Activated naive CD8-positive, alpha-beta T cell treated with anti-CD3 and anti-CD28 coated beads, Interleukin-2, amount 50 U/mL, for 24 hours (primary cell): ENCODE data around the gene BCAS2.

Experiments used
- ATAC-seq: fragments of 150-1000 bp; cut with Tn5 transposase; one replicate; pipeline ENCODE4 v1.10.0; 2021
- DNase-seq: peaks from one replicate; pipeline ENCODE4 v3.0.0; 2021
- H3K27ac Mint-ChIP-seq: one replicate; pipeline ENCODE4 v1.8.0; 2021; ENCODE audit warnings: mild to moderate bottlenecking, mixed read lengths
- H3K27me3 Mint-ChIP-seq: one replicate; pipeline ENCODE4 v1.8.0; 2021; ENCODE audit warnings: mixed read lengths
- H3K36me3 Mint-ChIP-seq: one replicate; pipeline ENCODE4 v1.8.0; 2021; ENCODE audit warnings: low read depth, mixed read lengths
- H3K4me1 Mint-ChIP-seq: one replicate; pipeline ENCODE4 v1.8.0; 2021; ENCODE audit warnings: mixed read lengths
- H3K4me3 Mint-ChIP-seq: one replicate; pipeline ENCODE4 v1.8.0; 2021; ENCODE audit warnings: mild to moderate bottlenecking, moderate library complexity, mixed read lengths
- H3K9me3 Mint-ChIP-seq: one replicate; pipeline ENCODE4 v1.8.0; 2021; ENCODE audit warnings: mixed read lengths

BCAS2 gene

GRCh38 chr1:114581335-114582287 is at the start of gene BCAS2:
TSS of gene BCAS2 (minus strand) at chr1:114581615. CDS start at chr1:114581591, 24 bp downstream.
- ATAC-seq (peak; percentile 99), DNase-seq (peak; percentile 93)
- peaks cover 2% of the 10 kb centered on the region for H3K27me3 Mint-ChIP-seq
- H3K27ac Mint-ChIP-seq = peak within 1 kb of the TSS; percentile 95
- H3K36me3 Mint-ChIP-seq = peaks cover 18% of the 10 kb centered on the region
- peaks cover 34% of the 10 kb centered on the region for H3K4me1 Mint-ChIP-seq
- H3K9me3 Mint-ChIP-seq = no peaks in the 10 kb centered on the region
- peak within 1 kb of the TSS; percentile 99 for H3K4me3 Mint-ChIP-seq

DNA sequence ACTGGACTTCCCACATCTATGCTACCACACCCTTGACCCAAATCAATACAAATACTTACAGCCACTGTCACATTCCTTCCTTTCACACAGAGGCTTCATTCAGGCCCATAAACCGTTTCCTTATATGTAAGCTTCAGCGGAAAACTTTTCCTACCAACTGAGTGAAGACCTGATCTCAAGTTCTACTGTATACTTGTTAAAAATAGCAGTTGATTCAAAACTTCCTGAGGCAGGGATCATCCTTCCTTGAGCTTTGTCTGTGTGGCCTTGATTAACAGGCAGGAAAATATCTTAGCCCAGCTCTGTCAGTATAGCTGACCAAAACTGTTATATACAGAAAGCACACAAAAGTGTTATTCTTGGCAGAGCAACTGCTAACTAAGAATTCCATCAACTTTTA is 45.7 kb upstream of the BCAS2 start:
- Mint-ChIP-seq H3K9me3 (peaks cover 12% of the 10 kb centered on the region), H3K4me3 (no peak overlapping the region), H3K27ac (no peak overlapping the region), H3K36me3 (no peaks in the 10 kb centered on the region), H3K4me1 (no peaks in the 10 kb centered on the region), H3K27me3 (peaks cover 19% of the 10 kb centered on the region)
- DNase-seq (no peak), ATAC-seq (no peak)

GRCh38 chr1:114623364-114623763 is 41.9 kb upstream of the BCAS2 start:
- H3K9me3 Mint-ChIP-seq = no peaks in the 10 kb centered on the region
- H3K4me1 Mint-ChIP-seq = no peaks in the 10 kb centered on the region
- DNase-seq (no peak), ATAC-seq (no peak)
- H3K27ac Mint-ChIP-seq = no peak overlapping the region
- H3K36me3 Mint-ChIP-seq = no peaks in the 10 kb centered on the region
- no peak overlapping the region for H3K4me3 Mint-ChIP-seq
- H3K27me3 Mint-ChIP-seq = no peaks in the 10 kb centered on the region

DNA sequence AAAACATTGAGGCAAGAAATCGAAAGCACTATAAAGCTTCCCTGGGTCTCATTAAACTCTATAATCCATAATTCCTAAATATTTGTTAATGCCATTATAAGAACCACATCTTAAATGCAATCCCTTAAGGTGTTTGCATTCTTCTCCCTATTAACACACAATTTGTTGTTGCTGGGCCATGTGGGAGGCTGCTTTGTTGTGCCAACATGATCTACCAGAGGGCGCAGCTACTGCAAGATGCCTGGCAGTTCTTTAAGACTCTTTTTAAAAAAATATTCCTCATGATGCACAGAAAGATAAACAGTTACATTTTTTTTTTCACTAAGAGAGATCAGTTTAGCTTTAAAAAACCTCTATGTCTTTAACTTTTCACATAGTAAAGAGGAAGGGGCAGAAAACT is 39.0 kb upstream of the BCAS2 start:
- H3K4me3 Mint-ChIP-seq = no peak overlapping the region
- no peak overlapping the region for H3K27ac Mint-ChIP-seq
- ATAC-seq = no peak
- no peaks in the 10 kb centered on the region for H3K36me3 Mint-ChIP-seq
- no peak for DNase-seq
- no peaks in the 10 kb centered on the region for H3K9me3 Mint-ChIP-seq
- no peaks in the 10 kb centered on the region for H3K4me1 Mint-ChIP-seq
- H3K27me3 Mint-ChIP-seq = peaks cover 2% of the 10 kb centered on the region

DNA sequence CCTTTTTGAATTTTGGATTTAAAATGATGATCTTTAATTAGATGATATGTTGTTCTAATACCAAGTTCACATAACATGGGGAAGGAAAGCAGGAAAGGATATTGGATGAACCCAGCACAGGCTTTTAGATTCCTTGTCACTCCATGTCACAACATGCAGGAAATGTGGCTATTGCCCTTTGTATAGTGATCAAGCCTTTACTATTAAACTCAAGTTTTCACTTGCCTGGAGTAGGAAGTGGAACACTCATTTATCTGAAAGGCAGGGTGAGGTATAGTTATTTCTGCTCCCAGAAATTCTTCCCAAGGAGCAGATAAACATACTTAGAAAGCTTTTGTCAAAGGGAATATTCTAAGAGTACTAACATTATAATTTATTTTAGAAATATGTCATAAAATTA is 37.2 kb upstream of the BCAS2 start:
- DNase-seq (no peak), ATAC-seq (no peak)
- no peak overlapping the region for H3K27ac Mint-ChIP-seq
- H3K4me3 Mint-ChIP-seq = no peak overlapping the region
- no peaks in the 10 kb centered on the region for H3K9me3 Mint-ChIP-seq
- H3K36me3 Mint-ChIP-seq = no peaks in the 10 kb centered on the region
- H3K27me3 Mint-ChIP-seq = peaks cover 2% of the 10 kb centered on the region
- no peaks in the 10 kb centered on the region for H3K4me1 Mint-ChIP-seq

GRCh38 chr1:114610546-114611245 is 29.3 kb upstream of the BCAS2 start:
- H3K4me3 Mint-ChIP-seq = no peak overlapping the region
- no peaks in the 10 kb centered on the region for H3K36me3 Mint-ChIP-seq
- no peak for DNase-seq

GRCh38 chr1:114609826-114610225 is 28.4 kb upstream of the BCAS2 start:
- ATAC-seq (no peak), DNase-seq (no peak)
- no peak overlapping the region for H3K4me3 Mint-ChIP-seq
- no peaks in the 10 kb centered on the region for H3K36me3 Mint-ChIP-seq
- H3K27me3 Mint-ChIP-seq = no peaks in the 10 kb centered on the region
- H3K9me3 Mint-ChIP-seq = no peaks in the 10 kb centered on the region
- no peaks in the 10 kb centered on the region for H3K4me1 Mint-ChIP-seq
- no peak overlapping the region for H3K27ac Mint-ChIP-seq

More at GRCh38 chr1:114610546-114611245, 29.3 kb upstream of the BCAS2 start:
- Mint-ChIP-seq H3K4me1 (no peaks in the 10 kb centered on the region), H3K27ac (no peak overlapping the region), H3K27me3 (no peaks in the 10 kb centered on the region), H3K9me3 (no peaks in the 10 kb centered on the region)
- ATAC-seq = no peak

GRCh38 chr1:114609026-114609425 is 27.6 kb upstream of the BCAS2 start:
- H3K27ac Mint-ChIP-seq = no peak overlapping the region
- no peak for ATAC-seq
- H3K36me3 Mint-ChIP-seq = no peaks in the 10 kb centered on the region
- H3K27me3 Mint-ChIP-seq = peaks cover 3% of the 10 kb centered on the region
- no peak for DNase-seq
- H3K4me1 Mint-ChIP-seq = no peaks in the 10 kb centered on the region
- H3K4me3 Mint-ChIP-seq = no peak overlapping the region
- no peaks in the 10 kb centered on the region for H3K9me3 Mint-ChIP-seq

- no peak for DNase-seq
- no peaks in the 10 kb centered on the region for H3K9me3 Mint-ChIP-seq
- ATAC-seq = no peak
- peaks cover 3% of the 10 kb centered on the region for H3K27me3 Mint-ChIP-seq
- no peak overlapping the region for H3K4me3 Mint-ChIP-seq
- H3K27ac Mint-ChIP-seq = no peak overlapping the region
- H3K4me1 Mint-ChIP-seq = no peaks in the 10 kb centered on the region
- no peaks in the 10 kb centered on the region for H3K36me3 Mint-ChIP-seq
These were observed 25.8 kb upstream of the BCAS2 start for GRCh38 chr1:114607223-114607622.

DNA sequence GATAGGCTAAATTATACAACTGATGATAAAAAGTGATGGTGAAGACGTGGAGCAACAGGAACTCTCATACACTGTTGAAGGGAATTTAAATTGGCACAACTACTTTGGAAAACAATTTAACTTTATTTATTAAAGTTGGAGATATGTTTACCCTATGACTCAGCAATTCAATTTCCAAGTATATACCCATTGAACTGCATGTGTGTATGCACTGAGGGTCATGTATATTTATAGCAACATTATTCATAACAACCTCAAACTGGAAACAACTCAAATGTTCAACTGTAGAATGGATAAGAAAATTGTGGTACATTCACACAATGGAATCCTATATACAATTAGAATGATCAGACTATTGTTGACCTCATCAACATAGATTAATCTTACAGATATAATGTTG is 16.5 kb upstream of the BCAS2 start:
- H3K36me3 Mint-ChIP-seq = no peaks in the 10 kb centered on the region
- H3K4me1 Mint-ChIP-seq = no peaks in the 10 kb centered on the region
- DNase-seq = no peak
- H3K9me3 Mint-ChIP-seq = no peaks in the 10 kb centered on the region
- peaks cover 7% of the 10 kb centered on the region for H3K27me3 Mint-ChIP-seq
- no peak overlapping the region for H3K4me3 Mint-ChIP-seq
- H3K27ac Mint-ChIP-seq = no peak overlapping the region
- ATAC-seq = no peak

DNA sequence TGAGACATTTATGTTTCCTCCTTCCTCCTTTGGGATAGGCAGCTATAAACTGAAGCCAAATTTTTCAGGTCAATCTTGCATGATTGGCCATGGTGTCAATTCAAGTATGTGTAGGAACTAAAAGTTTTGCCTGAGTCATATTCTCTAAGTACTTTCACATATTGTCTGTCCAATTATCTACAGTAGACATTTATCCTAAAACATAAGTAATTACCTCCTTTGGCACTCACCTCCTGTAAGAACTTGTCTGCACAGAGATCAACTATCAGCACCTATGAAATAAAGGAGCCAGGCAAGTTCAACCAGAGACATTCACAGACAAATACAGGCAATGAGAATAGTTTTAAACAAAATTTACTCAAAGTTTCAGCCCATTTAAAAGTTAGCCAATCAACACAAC is 14.2 kb upstream of the BCAS2 start:
- Mint-ChIP-seq H3K27me3 (peaks cover 9% of the 10 kb centered on the region), H3K4me3 (no peak overlapping the region), H3K27ac (no peak overlapping the region), H3K4me1 (no peaks in the 10 kb centered on the region), H3K9me3 (no peaks in the 10 kb centered on the region), H3K36me3 (no peaks in the 10 kb centered on the region)
- ATAC-seq (no peak), DNase-seq (no peak)

GRCh38 chr1:114594046-114594445 is 12.6 kb upstream of the BCAS2 start:
- peaks cover 9% of the 10 kb centered on the region for H3K27me3 Mint-ChIP-seq
- H3K4me1 Mint-ChIP-seq = no peaks in the 10 kb centered on the region
- H3K9me3 Mint-ChIP-seq = no peaks in the 10 kb centered on the region
- DNase-seq = no peak
- ATAC-seq = no peak
- H3K36me3 Mint-ChIP-seq = no peaks in the 10 kb centered on the region
- no peak overlapping the region for H3K4me3 Mint-ChIP-seq
- H3K27ac Mint-ChIP-seq = no peak overlapping the region

GRCh38 chr1:114589122-114589521 is 7.7 kb upstream of the BCAS2 start:
- DNase-seq (no peak), ATAC-seq (no peak)
- no peaks in the 10 kb centered on the region for H3K9me3 Mint-ChIP-seq
- no peak overlapping the region for H3K27ac Mint-ChIP-seq
- peaks cover 2% of the 10 kb centered on the region for H3K27me3 Mint-ChIP-seq
- no peaks in the 10 kb centered on the region for H3K36me3 Mint-ChIP-seq
- no peak overlapping the region for H3K4me3 Mint-ChIP-seq
- no peaks in the 10 kb centered on the region for H3K4me1 Mint-ChIP-seq

DNA sequence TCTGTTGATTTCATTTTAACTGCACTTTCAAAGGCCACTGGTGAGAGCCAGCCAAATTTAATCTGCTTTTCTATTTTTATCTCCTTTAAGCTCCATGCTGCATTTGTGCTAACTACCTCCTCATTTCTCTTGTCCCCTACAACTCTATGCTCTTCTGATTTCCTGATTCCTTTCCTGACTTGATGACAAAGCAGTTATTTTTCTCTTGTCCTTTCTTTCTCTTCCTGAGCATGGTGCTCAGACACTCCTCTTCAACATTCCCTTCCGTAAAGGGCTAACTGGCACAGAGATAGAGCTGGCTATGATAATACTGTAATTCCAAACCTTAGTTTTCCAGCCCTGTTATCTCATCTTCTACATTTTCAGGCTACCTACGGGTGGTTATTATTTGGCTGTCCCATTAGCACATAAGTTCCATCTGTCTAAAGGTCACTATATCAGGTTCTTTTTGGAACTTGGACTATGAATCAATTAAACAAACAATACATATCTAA is 6.8 kb upstream of the BCAS2 start:
- no peak for ATAC-seq
- H3K4me1 Mint-ChIP-seq = no peaks in the 10 kb centered on the region
- H3K36me3 Mint-ChIP-seq = no peaks in the 10 kb centered on the region
- no peaks in the 10 kb centered on the region for H3K9me3 Mint-ChIP-seq
- H3K27me3 Mint-ChIP-seq = peaks cover 5% of the 10 kb centered on the region
- DNase-seq = no peak
- no peak overlapping the region for H3K4me3 Mint-ChIP-seq
- no peak overlapping the region for H3K27ac Mint-ChIP-seq
